GM21723 (cell line): Measurements from ENCODE around the gene FOXP3.

Source experiments
- ATAC-seq: cut with Tn5 transposase; IDR thresholded peaks from one replicate; pipeline ENCODE4 v1.9.1; 2021; ENCODE audit warnings: mild to moderate bottlenecking, moderate library complexity; ENCODE audit not compliant: unreplicated experiment

Gene FOXP3

DNA sequence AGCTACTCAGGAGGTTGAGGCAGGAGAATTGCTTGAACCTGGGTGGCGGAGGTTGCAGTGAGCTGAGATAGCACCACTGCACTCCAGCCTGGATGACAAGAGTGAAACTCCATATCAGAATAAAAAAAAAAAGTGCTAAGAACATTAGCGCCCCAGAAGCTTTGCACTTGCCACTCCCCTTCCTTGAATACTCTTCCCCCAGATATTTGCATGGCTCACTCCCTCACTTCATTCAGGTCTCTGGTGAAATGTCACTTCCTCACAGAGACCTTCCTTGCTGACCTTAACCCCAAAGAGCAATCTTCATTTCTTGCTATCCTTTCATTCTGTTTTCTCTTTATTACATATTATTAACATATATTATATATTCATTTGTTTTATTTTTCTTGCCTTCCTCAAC is 42.6 kb downstream of the FOXP3 start:
- no peak for ATAC-seq

DNA sequence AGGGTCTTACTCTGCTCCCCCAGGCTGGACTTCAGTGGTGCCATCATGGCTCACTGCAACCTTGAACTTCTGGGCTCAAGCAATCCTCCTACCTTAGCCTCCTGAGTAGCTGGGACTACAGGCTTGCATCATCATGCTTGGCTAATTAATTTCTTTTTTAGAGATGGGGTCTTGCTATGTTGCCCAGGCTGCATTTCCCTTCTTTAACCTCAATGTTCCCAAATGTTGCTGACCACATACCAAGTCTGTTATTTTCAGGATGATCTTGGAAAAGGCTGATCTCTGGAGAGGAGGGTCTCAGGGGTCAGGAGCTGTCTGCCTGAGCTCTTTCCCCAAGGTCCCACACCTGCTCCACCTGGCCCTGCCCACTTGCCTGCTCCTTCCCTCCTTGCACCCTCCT is 44.4 kb downstream of the FOXP3 start:
- ATAC-seq = no peak

DNA sequence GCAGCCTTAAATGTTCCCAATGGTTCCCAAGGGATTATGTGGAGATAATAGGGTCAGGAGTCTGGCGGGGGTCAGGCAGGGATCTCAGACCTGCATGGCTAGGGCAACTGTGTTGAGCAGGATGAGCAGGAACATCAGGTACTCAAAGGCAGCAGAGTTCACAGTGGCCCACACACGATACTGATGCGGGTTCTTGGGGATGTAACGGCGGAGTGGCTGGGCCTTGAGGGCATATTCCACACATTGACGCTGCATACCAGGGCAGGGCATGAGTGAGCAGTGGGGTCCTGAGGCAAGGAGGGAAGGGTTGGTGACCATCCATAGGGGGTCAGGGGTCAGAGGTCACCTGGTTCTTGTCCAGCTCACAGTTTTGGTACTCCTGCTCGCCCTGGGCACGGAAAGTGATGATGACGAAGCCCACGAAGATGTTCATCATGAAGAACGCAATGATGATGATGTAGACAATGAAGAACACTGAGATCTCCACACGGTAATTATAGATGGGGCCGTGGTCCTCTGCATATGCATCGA is 49.4 kb downstream of the FOXP3 start:
- ATAC-seq = no peak

DNA sequence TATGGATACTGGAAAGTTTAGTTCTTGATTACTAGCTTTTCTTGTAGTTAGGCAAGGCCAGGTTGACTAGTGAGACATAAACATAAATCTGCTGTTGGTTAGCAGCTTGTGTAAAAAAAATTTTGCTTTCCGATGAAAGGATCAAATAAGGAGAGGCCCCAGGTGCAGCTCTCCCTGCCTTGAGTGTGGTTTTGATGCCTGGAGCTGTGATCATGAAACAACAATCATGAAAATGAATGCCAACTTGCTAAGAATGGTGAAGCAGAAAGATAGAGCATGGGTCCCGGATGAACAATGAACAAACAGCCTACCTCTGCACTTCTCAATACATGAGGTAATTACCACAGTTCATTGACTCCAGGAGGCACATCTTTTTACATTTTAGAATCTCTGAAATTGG is 50.1 kb downstream of the FOXP3 start:
- no peak for ATAC-seq

DNA sequence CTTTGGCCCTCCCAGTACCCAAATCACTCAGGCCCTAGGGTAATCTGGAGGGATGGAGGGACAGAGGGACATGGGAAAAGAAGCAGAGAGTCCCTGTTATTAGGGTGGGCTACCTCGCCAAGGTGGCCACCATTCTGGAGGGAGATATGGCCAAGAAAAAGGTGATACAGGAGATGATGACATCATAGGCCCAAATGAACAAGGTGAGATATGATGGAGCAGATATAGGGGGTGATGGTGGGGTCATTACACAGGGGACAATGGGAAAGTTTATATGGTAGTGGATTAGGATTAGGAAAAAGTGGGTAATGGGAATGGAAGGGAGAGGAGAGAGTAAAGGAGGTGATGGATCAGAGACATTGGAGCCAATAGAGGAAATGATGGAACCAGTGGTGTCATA is 51.6 kb downstream of the FOXP3 start:
- ATAC-seq = no peak

DNA sequence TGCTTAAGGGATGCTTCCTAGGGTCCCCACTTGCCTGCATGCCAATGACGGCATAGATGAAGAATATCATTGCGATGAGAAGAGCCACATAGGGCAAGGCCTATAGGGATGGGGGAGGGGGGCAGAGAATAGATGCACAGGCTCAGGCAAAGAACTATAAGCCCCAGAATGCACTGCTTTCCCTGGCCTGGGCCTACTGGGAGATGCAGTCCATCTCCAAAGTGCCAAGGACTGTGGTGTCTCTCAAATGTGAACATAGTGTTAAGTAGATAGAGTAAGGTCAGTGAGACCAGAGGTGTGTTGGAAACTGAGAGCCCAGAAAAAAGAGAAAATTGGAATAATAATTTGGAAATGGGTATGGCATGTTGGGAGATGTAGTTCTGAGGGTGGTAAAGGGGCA is 52.3 kb downstream of the FOXP3 start:
- ATAC-seq = no peak

DNA sequence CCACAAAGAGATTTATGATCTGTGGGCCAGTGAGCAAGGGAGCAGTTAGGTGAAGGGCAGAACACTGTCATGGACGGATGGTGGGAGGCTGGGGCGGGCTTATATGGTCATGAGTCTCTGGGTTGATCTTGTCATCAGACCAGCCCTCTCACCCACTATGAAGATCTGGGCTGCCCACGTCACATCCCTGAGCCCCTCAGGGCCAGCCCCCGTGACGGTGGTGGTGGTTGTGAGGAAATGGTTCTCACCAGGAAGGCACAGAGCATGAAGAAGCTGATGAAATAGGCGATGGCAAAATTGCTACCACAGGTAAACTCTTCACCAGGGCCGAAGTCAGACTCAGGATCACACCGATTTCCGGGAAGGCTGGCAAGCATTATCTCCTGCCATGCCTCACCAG is 53.4 kb downstream of the FOXP3 start:
- no peak for ATAC-seq

DNA sequence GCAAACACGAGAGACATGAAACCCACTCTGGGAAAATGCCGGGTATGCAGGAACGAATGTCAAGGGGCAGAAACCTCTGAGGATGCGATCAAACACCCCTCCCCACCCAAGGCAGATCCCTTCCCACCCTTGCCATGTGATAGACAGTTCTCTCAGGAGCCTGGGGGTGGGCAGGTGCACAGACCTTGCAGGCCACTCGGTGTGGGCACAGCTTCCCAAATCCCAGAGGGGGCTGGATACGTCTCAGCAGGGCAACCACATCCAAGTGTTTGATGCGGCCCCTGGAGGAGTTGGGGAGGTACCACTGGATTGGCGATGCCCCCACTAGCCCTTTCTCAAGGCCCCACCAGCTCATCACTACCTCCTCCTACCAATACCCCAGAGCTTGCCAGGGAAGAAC is 54.1 kb downstream of the FOXP3 start:
- ATAC-seq = no peak

DNA sequence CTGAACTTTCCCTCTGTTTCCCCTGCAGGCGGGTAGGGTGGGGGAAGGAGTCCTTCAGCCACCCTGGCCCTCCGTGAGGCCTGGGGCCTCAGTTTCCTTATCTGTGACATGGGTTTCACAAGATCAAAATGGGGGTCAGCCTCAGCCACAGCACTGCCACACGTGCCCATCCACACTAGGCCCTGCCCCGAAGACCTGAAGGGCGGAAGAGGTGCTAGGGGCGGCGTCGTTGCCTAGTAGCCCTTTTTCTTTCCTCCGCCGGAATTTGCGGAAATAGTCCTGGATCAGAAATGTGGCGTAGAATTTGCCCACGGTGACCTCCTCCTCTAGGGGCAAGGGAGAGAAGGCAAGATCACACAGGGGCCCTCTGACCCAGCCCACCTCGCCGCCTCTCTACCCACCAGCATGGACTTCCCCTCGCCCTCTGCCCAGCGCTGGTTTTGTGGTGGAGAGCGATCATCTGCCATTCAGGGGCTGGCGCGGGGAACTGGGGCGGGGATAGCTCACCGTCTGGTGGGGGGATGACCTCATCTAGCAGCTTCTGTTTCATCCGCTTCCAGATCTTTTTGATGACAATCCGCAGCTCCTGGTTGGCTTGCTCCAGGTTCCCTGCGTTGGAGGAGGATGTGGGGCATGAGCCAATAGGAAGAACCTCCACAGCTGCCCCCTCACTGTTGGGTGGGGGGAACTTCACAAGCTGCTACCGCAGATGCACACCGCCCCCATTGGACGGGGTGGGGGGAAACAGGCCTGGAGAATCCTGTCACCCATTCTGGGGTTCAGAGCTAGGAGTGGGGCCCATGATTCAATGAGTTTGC is 54.9 kb downstream of the FOXP3 start:
- no peak for ATAC-seq

DNA sequence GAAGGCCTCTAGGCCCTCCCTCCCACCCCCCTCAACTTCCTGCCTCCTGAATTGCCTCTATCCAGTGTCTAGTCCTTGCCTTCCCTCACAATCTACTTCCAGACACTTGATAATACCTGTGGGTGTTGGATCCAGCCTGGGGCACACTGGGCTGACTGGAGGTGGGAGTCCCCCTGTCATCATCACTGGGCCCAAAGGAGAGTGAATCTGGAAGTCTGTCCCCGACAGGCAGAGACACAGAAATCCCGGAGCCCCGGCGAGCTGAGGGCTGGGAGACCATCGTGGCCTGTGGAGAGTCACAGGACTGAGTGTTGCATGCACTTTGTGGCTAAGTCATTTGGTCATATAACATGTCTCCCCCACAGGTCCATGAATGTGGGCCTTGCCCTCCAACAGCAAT is 56.1 kb downstream of the FOXP3 start:
- no peak for ATAC-seq

DNA sequence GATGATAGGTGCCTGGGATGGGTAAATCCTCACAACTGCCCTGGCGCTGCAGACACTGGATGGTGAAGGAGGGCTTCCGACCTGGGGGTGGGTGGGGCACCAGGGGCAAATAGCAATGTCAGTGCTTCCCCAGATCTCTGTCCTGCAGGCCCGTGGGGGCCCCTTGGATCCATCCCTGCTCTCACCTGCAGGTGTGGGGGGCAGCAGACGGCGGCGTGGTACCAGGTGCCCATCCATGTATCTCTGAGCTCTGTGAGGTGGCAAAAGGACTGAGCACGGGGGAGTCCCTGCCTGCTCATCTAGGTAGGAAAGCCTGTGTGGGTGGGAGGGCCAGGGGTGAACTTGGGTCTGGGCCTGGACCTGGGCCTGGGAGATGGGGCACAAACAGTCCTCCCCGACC is 58.0 kb downstream of the FOXP3 start:
- ATAC-seq = no peak

DNA sequence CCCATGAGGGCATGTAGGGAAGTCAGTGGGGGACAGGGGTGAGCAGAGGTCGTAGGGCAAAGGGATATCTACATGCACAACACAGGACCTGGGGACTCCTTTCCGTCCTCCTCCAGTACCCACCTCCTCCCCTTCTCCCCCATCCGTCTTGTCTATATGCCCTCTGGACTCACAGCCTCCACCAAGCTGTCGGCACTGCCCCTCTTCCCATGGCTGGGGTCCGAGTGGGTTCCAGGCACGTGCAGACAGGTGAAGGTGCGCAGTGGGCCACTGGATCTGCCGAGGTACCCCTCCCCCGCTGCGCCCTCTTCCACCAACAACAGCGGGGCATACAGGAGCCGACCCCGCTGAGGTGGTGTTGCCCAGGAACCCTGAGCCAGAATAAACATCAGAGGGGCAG is 59.1 kb downstream of the FOXP3 start:
- ATAC-seq = no peak

DNA sequence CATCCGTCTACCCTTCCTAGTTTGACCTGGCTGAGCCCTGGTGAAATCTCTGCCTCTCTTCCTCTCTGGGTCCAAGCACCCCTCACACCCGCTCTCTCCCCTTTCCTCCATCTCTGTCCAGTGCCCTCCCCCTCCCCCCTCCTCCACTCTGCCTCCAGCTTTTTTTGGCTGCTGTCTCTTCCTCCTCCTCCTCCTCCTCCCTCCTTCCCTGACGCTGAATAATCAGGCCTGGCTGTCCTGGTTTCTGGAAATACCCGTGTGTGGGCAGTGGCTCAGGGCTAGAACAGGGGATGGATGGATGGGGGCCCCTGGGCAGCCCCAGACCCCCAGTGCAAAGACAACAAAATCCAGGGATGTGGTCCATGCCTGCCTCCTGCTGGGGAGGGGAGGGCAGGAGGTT is 59.8 kb downstream of the FOXP3 start:
- ATAC-seq = no peak

DNA sequence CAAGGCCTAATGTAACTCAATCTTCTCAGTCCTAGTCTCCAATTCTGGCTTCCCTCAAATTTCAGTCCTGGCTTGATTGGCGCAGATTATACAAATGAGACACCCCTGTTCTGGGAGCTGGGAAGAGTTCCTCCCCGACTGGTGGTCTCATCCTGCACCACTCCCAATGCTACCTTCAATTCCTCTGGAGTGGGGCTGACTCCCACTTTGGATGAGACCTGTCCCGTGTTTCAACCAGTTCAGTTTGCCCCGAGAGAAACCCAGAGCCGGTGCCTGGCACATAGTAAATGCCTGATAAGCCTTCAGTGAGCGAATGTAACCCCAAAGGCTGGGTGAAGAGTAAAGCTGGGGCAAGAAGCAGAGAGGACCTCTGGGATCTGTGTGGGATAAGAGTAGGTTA is 60.5 kb downstream of the FOXP3 start:
- no peak for ATAC-seq

DNA sequence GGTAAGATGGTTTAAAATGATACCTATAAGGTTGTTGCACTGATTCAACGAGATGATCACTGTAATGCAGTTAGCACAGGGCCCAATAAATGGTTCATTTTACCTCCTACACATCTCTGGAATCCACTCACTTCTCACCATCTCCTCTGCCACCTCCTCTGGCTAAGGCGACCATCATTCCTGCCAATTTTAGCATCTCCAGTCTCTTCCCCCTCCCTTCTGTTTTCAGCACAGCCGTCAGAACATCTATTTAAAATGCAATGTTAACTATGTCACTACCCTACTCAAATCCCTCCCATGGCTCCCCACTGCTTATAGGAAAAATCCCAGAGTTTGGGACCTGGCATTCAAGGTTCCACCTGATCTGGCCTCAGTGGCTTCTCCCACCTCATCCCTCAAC is 61.0 kb downstream of the FOXP3 start:
- no peak for ATAC-seq

DNA sequence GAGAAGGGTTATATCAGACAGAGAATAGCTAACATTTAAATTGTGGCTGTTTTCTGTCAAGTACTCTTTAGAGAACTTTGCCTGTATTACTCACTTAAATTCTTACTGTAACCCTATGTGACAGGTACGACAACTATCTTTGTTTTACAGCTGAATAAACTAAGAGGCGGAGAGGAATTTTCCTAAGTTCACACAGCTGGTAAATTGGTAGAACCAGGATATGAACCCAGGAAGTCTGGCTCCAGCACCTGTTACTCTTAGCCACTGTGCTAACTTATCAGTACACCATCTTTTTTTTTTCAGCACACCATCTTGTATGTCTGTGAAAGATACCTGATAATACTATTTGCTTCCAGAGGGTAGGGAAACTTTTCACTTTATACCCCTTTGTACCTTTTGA is 62.5 kb downstream of the FOXP3 start:
- ATAC-seq = no peak
